ENCODE data around the gene RXRB. TPM values are rescaled to one million over a fixed set of nuclear protein-coding genes. Genes with fewer than 3 reads are reported as not detected.

The RXRB gene
- total and polyA plus RNA-seq, 10 of the 15 experiments (the other 5 are each of a cell fraction or from before 2014, with no cell fraction given) = 0.71 to 35.0 (median 20.4) TPM

- BruUV-seq (replicated peaks) = no TSS peak
- Histone ChIP-seq H3K27ac (ENCODE audit: control insufficient read depth, insufficient read depth) (no peak overlapping the region), H3K79me2 (ENCODE audit: control insufficient read depth, insufficient read depth, low read length) (no peaks in the 10 kb centered on the region), H3K4me2 (ENCODE audit: control insufficient read depth, insufficient read depth) (no peak overlapping the region), H3K36me3 (ENCODE audit: control insufficient read depth in 2 of 2, insufficient read depth in 2 of 2, low read length in 1 of 2) (no peaks in the 10 kb centered on the region), H3K27me3 (replicated peaks in 1 of 2; ENCODE audit: control insufficient read depth in 2 of 2, insufficient read depth in 2 of 2, low read length in 1 of 2) (no peaks in the 10 kb centered on the region), H3K4me3 (no peak overlapping the region), H3K4me1 (ENCODE audit: control insufficient read depth, insufficient read depth, low read length) (peaks cover 1% of the 10 kb centered on the region), H3K9me3 (replicated peaks; ENCODE audit: control insufficient read depth, insufficient read depth, low read length) (no peaks in the 10 kb centered on the region), H2AFZ (ENCODE audit: control insufficient read depth, low read depth, low read length) (no peak overlapping the region), H3K9ac (ENCODE audit: control insufficient read depth, insufficient read depth, low read length) (no peak overlapping the region), H4K20me1 (ENCODE audit: control insufficient read depth, insufficient read depth) (no peaks in the 10 kb centered on the region)
- no peak for DNase-seq (ENCODE audit: low read depth, low spot score)
- ChIA-PET POLR2A (no interaction called here), CTCF (no interaction called here), RAD21 (ENCODE audit: unreplicated experiment) (no interaction called here), SMC1A (ENCODE audit: uncharacterized antibody, unreplicated experiment) (no interaction called here)
- FAIRE-seq = no peak
- intact Hi-C loops (cut with micrococcal nuclease; ENCODE audit: unreplicated experiment) (no loop called here), in situ Hi-C loops (cut with MboI) (no loop called here)
- 54% methylated on average over 7 of the region's 7 CpGs for WGBS (ENCODE audit: insufficient coverage, insufficient replicate concordance, low lambda C conversion rate, missing lambda C conversion rate)
- TF ChIP-seq FOXM1 (IDR thresholded peaks at IDR 0.05; ENCODE audit: low read depth, low read length) = no peak
- peak; percentile 11 for TF ChIP-seq USF1 (IDR thresholded peaks at IDR 0.05; ENCODE audit: borderline replicate concordance, extremely low read length, insufficient read depth, low read depth, low read length)
- ATAC-seq = no peak
Observed at GRCh38 chr6:33166811-33167210, 33.7 kb downstream of the RXRB start.

GRCh38 chr6:33166363-33166762 lies 34.1 kb downstream of the RXRB start:
- no peak overlapping the region for H3K27ac ChIP-seq (ENCODE audit: control insufficient read depth, insufficient read depth)
- intact Hi-C loops (cut with micrococcal nuclease; ENCODE audit: unreplicated experiment) (no loop called here), in situ Hi-C loops (cut with MboI) (no loop called here)
- ChIA-PET SMC1A (ENCODE audit: uncharacterized antibody, unreplicated experiment) (interaction anchor here (2.1 kb wide), 1 partner anchor 9 kb away, joined by 4 read pairs; no protein-coding TSS in a partner anchor), CTCF (no interaction called here), POLR2A (no interaction called here), RAD21 (ENCODE audit: unreplicated experiment) (no interaction called here)
- no peaks in the 10 kb centered on the region for H3K9me3 ChIP-seq (replicated peaks; ENCODE audit: control insufficient read depth, insufficient read depth, low read length)
- no peak overlapping the region for H3K9ac ChIP-seq (ENCODE audit: control insufficient read depth, insufficient read depth, low read length)
- no peaks in the 10 kb centered on the region for H3K79me2 ChIP-seq (ENCODE audit: control insufficient read depth, insufficient read depth, low read length)
- H2AFZ ChIP-seq (ENCODE audit: control insufficient read depth, low read depth, low read length) = no peak overlapping the region
- BruUV-seq (replicated peaks) = no TSS peak
- no peak for DNase-seq (ENCODE audit: low read depth, low spot score)
- WGBS (ENCODE audit: insufficient coverage, insufficient replicate concordance, low lambda C conversion rate, missing lambda C conversion rate) = 8% methylated on average over 6 of the region's 6 CpGs
- H3K4me2 ChIP-seq (ENCODE audit: control insufficient read depth, insufficient read depth) = no peak overlapping the region
- no peak for FAIRE-seq
- H4K20me1 ChIP-seq (ENCODE audit: control insufficient read depth, insufficient read depth) = no peaks in the 10 kb centered on the region
- no peaks in the 10 kb centered on the region for H3K36me3 ChIP-seq (ENCODE audit: control insufficient read depth in 2 of 2, insufficient read depth in 2 of 2, low read length in 1 of 2)
- no peak overlapping the region for H3K4me3 ChIP-seq
- no peak for ATAC-seq
- H3K4me1 ChIP-seq (ENCODE audit: control insufficient read depth, insufficient read depth, low read length) = peaks cover 4% of the 10 kb centered on the region
- H3K27me3 ChIP-seq (replicated peaks in 1 of 2; ENCODE audit: control insufficient read depth in 2 of 2, insufficient read depth in 2 of 2, low read length in 1 of 2) = no peaks in the 10 kb centered on the region
- TF ChIP-seq ZNF384 (IDR thresholded peaks at IDR 0.05; ENCODE audit: borderline replicate concordance, low read depth, low read length) (no peak), CBFB (IDR thresholded peaks at IDR 0.05; ENCODE audit: low read depth) (no peak), FOXK2 (IDR thresholded peaks at IDR 0.05) (no peak), WRNIP1 (IDR thresholded peaks at IDR 0.05; ENCODE audit: borderline replicate concordance, low read depth, low read length) (no peak), NR2C1 (IDR thresholded peaks at IDR 0.05) (no peak), HDAC6 (IDR thresholded peaks at IDR 0.05; ENCODE audit: unreplicated experiment) (no peak), ZNF274 (IDR thresholded peaks at IDR 0.05; ENCODE audit: insufficient read depth, insufficient read length) (no peak), FOS (IDR thresholded peaks at IDR 0.05; ENCODE audit: borderline replicate concordance, extremely low read depth, insufficient read length) (no peak)
- TF ChIP-seq, protein P1, sequence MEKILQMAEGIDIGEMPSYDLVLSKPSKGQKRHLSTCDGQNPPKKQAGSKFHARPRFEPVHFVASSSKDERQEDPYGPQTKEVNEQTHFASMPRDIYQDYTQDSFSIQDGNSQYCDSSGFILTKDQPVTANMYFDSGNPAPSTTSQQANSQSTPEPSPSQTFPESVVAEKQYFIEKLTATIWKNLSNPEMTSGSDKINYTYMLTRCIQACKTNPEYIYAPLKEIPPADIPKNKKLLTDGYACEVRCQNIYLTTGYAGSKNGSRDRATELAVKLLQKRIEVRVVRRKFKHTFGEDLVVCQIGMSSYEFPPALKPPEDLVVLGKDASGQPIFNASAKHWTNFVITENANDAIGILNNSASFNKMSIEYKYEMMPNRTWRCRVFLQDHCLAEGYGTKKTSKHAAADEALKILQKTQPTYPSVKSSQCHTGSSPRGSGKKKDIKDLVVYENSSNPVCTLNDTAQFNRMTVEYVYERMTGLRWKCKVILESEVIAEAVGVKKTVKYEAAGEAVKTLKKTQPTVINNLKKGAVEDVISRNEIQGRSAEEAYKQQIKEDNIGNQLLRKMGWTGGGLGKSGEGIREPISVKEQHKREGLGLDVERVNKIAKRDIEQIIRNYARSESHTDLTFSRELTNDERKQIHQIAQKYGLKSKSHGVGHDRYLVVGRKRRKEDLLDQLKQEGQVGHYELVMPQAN (conservative IDR thresholded peaks at IDR 0.05) = no peak
- TF ChIP-seq, protein P2, sequence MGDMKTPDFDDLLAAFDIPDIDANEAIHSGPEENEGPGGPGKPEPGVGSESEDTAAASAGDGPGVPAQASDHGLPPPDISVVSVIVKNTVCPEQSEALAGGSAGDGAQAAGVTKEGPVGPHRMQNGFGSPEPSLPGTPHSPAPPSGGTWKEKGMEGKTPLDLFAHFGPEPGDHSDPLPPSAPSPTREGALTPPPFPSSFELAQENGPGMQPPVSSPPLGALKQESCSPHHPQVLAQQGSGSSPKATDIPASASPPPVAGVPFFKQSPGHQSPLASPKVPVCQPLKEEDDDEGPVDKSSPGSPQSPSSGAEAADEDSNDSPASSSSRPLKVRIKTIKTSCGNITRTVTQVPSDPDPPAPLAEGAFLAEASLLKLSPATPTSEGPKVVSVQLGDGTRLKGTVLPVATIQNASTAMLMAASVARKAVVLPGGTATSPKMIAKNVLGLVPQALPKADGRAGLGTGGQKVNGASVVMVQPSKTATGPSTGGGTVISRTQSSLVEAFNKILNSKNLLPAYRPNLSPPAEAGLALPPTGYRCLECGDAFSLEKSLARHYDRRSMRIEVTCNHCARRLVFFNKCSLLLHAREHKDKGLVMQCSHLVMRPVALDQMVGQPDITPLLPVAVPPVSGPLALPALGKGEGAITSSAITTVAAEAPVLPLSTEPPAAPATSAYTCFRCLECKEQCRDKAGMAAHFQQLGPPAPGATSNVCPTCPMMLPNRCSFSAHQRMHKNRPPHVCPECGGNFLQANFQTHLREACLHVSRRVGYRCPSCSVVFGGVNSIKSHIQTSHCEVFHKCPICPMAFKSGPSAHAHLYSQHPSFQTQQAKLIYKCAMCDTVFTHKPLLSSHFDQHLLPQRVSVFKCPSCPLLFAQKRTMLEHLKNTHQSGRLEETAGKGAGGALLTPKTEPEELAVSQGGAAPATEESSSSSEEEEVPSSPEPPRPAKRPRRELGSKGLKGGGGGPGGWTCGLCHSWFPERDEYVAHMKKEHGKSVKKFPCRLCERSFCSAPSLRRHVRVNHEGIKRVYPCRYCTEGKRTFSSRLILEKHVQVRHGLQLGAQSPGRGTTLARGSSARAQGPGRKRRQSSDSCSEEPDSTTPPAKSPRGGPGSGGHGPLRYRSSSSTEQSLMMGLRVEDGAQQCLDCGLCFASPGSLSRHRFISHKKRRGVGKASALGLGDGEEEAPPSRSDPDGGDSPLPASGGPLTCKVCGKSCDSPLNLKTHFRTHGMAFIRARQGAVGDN (IDR thresholded peaks at IDR 0.05) = no peak

All from GM12878 (cell line).